Stimulated activated CD8-positive, alpha-beta memory T cell treated with anti-CD3 and anti-CD28 coated beads, Interleukin-2, amount 100 ng/mL, for 1 hour (primary cell): ENCODE measurements around the gene NODAL.

ENCODE experiments used
- DNase-seq, 2 donors: peaks; one replicate each; pipeline ENCODE4 v3.0.0-alpha.2; 2020; ENCODE audit warnings: low read depth in 2 of 2

Gene NODAL

GRCh38 chr10:70432561-70433263, 8.8 kb downstream of the NODAL start:
- DNase-seq, result no peak

GRCh38 chr10:70432101-70432500, 9.4 kb downstream of the NODAL start:
- DNase-seq, result no peak

DNA sequence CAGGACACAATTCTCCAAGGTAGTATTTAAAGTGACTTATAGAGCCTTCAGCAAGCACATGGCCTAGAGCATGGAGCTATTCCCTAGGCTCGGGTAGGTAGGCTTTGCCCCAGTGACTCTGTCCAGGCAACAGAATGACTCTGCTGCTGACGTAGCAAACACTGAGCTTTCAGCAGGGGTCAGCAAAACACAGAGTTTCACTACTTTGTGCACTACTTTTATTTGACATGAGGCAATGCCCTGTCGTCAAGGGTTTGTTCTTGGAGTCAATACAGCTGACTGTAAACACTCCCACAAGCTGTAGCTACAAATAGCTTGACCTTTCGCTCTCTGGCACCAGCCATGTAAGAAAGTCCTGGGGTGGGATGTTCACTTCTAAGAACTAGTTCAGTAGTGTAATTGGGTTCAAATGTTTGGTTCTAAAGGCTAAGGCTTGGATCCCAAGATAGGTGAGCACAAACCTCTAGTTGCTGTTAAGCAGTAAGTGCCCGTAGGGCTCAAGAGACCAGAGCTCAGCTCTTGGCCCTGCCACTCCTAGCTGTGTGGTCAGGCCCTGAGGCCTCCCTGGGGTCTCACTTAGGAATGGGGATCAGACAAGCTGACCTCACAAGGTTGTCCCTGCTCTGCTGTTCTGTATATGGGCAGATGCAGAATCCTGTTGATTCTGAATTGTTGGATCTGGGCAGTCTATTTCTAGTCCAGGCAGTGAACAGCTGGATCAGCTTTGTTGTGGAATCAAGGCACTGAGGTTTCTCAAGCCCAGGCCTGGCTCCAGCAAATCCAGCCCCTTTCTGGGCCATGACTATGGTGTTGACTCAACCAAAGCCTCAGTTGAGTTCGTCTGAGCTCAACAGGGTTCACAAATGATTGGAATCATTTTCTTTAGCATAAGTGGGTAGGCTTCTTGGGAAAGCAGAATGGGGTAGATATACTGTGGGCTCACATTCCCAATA, 10.7 kb downstream of the NODAL start:
- no peak for DNase-seq

DNA sequence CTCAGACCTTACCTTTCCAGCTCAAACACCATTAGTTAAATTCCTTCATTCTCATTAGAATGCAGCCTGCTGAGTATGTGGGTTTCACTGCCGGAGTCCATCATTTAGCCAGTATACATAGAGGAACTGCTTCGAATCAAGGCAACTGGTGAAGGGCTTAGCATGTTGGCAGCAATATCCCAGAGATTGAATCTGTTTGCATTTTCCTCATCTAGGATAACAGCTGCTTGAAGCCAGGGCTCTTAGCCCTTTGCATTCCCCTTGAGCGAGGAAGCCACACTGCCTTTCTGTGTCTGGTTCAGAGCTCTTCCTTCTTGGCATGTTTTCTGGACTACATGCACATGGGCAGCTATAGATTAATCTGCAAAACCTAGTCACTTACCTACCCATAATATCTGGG, 14.7 kb downstream of the NODAL start:
- no peak for DNase-seq

GRCh38 chr10:70425096-70425495, 16.4 kb downstream of the NODAL start:
- DNase-seq, result no peak

GRCh38 chr10:70424320-70424719, 17.2 kb downstream of the NODAL start:
- no peak for DNase-seq

DNA sequence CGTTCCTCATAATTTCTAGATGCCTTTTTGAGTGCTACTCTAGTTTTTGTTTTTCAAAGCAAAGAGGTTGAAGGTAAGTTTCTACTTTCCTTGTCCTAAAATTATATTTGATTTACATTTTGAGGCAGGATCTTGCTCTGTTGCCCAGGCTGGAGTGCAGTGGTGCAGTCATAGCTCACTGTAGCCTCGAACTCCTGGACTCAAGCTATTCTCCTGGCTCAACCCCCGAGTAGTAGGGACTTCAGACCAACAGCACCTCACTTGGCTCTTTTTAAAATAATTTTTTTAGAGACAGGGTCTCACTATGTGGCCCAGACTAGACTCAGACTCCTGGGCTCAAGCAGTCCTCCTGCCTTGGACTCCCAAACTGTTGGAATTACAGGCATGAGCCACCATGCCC, 22.8 kb downstream of the NODAL start:
- DNase-seq, result no peak

DNA sequence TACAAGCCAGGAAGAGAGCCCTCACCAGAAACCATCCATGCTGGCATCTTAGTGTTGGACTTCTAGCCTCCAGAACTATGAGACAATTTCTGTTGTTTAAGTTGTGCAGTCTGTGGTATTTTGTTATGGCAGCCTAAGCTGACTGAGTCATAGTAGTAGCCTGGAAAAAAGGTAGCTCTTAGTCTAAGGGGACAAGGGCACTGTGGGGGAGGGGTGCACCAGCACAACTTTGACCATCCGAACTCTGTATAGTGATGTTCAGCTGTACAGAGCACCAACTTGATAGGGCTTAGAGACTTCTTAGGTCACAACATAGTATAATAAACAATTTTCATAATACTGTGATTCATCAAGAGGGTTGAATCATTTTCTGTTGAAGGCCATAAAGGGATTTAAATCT, 23.3 kb downstream of the NODAL start:
- no peak for DNase-seq

GRCh38 chr10:70417568-70417967, 23.9 kb downstream of the NODAL start:
- no peak for DNase-seq

DNA sequence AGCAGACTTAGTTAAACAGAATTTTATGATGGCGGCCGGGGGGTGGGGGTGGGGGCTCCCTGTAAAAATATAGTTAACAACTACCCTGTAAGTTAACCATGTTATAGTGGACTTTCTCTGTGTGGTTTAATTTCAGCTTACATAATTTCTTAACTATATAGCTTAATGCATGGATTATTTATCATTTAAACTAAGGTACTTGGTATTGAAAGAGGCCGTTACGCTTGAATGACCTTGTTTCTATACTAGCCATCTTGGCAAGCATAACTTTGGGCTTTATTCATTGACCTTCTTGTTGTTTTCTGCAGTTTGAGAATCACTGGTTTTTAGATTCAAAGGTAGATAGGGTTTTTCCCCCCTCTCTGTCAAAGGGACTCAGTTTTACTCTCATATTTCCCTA, 29.1 kb downstream of the NODAL start:
- no peak for DNase-seq

DNA sequence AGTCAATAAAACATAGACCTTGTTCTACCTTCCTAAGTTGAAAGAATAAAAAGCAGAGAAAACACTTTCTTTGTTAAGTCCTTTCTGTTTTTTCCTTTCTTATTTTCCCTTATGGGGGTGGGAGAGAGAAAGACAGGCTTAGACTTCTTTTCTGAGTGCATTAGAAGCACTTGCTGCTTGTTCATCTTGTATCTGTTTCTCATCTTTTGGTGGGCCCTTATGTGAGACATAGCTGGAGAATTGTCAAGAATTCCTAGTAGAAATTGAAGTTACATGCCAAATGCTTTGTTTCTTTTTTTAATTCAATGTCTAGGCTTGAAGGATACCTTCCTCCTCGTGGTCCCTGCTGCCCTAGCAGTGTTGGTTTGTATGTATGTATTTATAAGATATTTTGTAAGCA, 30.9 kb downstream of the NODAL start:
- no peak for DNase-seq

DNA sequence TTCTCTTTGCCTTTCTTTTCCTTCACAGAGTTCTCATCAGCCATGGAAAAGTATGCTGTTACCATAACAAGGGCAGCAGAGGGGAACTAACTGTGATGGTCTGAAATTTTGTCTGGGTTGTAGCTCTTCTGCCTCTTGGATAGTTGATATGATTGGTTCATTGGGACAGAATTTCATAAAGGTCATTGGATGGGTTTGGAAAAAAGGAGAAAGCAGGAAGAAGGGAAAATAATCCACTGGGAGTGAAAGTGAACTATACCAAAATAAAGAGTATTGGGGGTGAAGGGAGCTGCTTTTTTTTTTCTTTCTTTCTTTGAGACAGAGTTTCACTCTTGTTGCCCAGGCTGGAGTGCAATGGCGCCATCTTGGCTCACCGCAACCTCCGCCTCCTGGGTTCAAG, 31.7 kb downstream of the NODAL start:
- no peak for DNase-seq

DNA sequence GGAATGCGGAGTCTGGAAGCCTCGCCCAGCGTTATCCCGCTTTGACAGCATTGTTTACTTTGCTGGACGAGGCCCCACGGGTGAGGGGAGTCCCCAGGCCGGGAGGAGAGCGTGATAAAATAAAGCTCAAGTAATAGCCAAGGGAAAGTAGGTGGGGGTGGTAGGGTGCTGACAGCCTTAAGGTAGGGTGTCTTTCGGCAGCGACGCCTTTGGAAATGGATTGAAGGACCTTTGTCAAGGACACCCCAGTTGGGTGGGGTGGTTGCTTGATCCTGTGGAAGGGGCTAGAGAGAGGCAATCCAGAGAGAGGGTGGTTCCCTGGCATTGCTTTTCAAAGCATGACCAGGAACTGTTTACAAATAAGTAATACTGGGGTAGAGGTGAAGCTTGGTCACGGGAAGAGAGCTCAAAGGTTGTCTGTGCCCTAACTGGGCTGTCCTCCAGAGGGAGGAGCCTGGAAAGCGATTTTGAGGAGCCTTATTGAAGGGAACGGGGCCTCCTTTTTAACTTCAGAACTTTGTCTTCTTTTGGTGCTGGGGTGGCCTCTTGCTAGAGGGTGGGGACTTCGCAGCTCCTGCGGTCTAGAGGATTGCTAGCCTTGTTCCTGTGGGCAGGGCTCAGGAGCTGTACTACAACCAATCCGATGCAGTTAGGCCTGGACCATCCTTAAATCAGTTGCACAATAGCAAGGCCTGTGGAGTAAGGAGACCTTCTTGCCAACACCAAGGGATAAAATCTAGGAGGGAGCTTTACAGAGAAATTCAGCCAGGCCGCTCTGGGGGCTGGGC, 36.2 kb downstream of the NODAL start:
- DNase-seq, result no peak

DNA sequence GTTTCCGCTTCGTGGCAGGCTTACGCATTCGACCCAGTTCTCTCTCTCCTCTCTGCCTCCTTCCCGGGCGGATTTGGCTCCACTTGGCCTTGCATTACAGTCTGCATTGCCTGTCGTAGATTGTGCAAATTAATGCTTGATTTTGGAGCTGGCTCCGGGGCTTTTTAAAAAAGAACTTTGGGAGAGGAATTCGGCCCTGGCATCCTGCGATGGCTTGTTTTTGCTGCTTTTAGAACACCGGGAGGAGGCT, 36.8 kb downstream of the NODAL start:
- no peak for DNase-seq

- peak; percentile 98 for DNase-seq
Measured at GRCh38 chr10:70404036-70404786, 37.3 kb downstream of the NODAL start, which contains the start of gene EIF4EBP2. Gene EIF4EBP2 (plus strand): TSS chr10:70404145. CDS start chr10:70404402, 257 bp downstream.

DNA sequence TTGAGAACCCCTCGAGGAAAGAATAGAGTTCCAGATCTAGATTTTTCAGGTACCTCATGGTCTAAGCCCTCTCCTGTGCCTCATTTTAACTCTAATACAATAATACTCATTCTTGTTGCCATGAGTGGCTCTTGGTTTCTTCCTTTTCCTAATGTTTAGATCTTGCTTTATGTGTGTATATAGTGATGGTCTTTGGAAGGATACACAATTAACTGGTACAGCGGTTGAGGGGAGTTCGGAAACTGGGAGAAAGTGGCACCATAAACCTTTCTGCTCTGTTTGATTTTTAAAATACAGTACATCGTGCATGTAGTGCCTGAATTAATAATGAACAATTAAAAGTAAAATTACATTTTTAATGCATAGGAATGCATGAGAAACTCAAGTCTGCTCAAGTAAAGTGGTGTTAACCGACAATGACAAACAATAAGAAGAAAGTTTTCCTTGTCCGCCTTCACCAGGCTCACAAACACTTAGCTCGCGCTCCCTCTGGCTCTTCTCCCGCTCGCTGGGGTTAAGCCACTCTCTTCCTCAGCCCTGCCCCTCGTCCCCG, 37.9 kb downstream of the NODAL start:
- DNase-seq, result no peak

DNA sequence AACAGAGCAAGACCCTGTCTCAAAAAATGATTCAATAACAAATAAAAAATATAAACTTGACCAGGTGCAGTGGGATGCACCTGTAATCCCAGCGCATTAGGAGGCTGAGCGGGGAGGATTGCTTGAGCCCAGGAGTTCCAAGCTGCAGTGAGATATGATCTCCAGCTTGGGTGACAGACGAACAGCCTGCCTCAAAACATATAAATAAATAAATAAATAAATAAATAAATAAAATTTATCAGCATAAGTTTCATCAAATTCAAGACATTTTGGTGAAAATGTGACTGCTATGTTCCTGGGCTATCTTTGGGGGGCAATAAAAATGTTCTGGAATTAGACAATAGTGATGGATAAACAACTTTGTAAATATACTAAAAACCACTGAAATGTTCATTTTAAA, 42.3 kb downstream of the NODAL start:
- DNase-seq, result no peak

DNA sequence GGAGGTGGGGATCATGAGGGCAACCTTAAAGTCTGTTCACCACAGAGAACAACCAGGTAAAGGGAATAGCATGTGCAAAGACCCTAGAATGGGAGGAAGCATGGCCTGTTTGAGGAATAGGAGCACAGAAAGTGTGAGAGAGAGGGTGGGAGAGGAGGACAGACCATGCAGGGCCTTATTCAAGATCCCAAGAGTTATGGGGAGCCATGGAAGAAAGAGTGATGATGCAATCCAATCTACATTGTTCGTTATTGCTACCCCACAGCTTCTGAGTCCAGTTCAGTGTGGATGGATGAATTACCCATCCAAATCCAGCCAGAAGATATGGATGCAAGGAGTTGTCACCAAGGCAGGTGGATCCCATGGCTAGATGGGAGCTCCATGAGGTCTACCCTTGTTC, 45.3 kb downstream of the NODAL start:
- no peak for DNase-seq

- DNase-seq, result no peak
Measured at GRCh38 chr10:70391654-70392053, 49.8 kb downstream of the NODAL start.
